HL-60 (cell line): Measurements from ENCODE around the gene ZNF385D.

Experiments
- DNase-seq, 2 experiments: peaks; one replicate each; pipeline ENCODE4 v3.0.0-alpha.2; 2010 to 2020; ENCODE audit warnings: low read depth in 1 of 2, low spot score in 1 of 2
- H3K27ac ChIP-seq: fragments of 250-450 bp; sonication (Bioruptor Pico); replicated peaks from 2 replicates; pipeline ENCODE4 v1.5.1; 2020; ENCODE audit warnings: mild to moderate bottlenecking, moderate library complexity
- H3K27me3 ChIP-seq: fragments of 250-450 bp; sonication (Bioruptor Pico); 2 replicates; pipeline ENCODE4 v1.5.1; 2021; ENCODE audit warnings: mild to moderate bottlenecking, moderate library complexity; ENCODE audit not compliant: insufficient read depth, poor library complexity, severe bottlenecking
- H3K4me3 ChIP-seq: replicated peaks from 2 replicates; pipeline ENCODE4 v1.5.1; 2011; ENCODE audit warnings: mild to moderate bottlenecking, control low read depth, low read length; ENCODE audit not compliant: insufficient read depth
- GABPA ChIP-seq: IDR thresholded peaks from 2 replicates; pipeline ENCODE4 v1.6.1; 2012; ENCODE audit warnings: low read depth
- POLR2AphosphoS5 ChIP-seq: IDR thresholded peaks from 2 replicates; pipeline ENCODE4 v1.6.1; 2012; ENCODE audit warnings: low read depth
- SPI1 ChIP-seq: IDR thresholded peaks from 2 replicates; pipeline ENCODE4 v1.6.1; 2012; ENCODE audit warnings: low read depth, mild to moderate bottlenecking, borderline replicate concordance
- TF ChIP-seq, protein P1 (sequence below): IDR thresholded peaks from one replicate; pipeline ENCODE4 v1.5.1; 2011; ENCODE audit warnings: low read length, control low read depth, inconsistent platforms; ENCODE audit not compliant: insufficient read depth
- TF ChIP-seq, protein P2 (sequence below): IDR thresholded peaks from 2 replicates; pipeline ENCODE4 v1.6.1; 2012; ENCODE audit warnings: low read depth; ENCODE audit not compliant: insufficient replicate concordance

Gene ZNF385D

DNA sequence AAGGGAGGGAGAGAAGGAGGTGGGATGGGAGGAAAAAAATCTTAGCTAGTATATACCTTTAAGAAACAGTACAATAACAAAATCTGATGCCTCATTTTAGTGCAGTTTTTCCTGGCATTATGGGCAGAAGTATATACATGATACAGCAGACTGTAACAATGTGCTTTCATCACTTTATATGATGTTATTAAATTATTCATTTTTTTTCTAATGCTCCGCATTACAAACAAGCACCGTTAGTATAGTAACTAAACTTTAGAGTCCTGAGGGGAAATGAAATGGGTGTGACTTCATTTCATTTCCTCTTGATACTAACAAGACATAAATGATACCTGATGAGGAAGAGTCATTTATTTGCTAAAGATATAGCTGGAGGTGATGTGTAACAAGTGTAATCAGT, 325.3 kb downstream of the ZNF385D start:
- TF ChIP-seq SPI1 (no peak), GABPA (no peak), POLR2AphosphoS5 (no peak)
- TF ChIP-seq, protein P1, sequence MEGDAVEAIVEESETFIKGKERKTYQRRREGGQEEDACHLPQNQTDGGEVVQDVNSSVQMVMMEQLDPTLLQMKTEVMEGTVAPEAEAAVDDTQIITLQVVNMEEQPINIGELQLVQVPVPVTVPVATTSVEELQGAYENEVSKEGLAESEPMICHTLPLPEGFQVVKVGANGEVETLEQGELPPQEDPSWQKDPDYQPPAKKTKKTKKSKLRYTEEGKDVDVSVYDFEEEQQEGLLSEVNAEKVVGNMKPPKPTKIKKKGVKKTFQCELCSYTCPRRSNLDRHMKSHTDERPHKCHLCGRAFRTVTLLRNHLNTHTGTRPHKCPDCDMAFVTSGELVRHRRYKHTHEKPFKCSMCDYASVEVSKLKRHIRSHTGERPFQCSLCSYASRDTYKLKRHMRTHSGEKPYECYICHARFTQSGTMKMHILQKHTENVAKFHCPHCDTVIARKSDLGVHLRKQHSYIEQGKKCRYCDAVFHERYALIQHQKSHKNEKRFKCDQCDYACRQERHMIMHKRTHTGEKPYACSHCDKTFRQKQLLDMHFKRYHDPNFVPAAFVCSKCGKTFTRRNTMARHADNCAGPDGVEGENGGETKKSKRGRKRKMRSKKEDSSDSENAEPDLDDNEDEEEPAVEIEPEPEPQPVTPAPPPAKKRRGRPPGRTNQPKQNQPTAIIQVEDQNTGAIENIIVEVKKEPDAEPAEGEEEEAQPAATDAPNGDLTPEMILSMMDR, result no peak
- TF ChIP-seq, protein P2, sequence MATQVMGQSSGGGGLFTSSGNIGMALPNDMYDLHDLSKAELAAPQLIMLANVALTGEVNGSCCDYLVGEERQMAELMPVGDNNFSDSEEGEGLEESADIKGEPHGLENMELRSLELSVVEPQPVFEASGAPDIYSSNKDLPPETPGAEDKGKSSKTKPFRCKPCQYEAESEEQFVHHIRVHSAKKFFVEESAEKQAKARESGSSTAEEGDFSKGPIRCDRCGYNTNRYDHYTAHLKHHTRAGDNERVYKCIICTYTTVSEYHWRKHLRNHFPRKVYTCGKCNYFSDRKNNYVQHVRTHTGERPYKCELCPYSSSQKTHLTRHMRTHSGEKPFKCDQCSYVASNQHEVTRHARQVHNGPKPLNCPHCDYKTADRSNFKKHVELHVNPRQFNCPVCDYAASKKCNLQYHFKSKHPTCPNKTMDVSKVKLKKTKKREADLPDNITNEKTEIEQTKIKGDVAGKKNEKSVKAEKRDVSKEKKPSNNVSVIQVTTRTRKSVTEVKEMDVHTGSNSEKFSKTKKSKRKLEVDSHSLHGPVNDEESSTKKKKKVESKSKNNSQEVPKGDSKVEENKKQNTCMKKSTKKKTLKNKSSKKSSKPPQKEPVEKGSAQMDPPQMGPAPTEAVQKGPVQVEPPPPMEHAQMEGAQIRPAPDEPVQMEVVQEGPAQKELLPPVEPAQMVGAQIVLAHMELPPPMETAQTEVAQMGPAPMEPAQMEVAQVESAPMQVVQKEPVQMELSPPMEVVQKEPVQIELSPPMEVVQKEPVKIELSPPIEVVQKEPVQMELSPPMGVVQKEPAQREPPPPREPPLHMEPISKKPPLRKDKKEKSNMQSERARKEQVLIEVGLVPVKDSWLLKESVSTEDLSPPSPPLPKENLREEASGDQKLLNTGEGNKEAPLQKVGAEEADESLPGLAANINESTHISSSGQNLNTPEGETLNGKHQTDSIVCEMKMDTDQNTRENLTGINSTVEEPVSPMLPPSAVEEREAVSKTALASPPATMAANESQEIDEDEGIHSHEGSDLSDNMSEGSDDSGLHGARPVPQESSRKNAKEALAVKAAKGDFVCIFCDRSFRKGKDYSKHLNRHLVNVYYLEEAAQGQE, result no peak
- Histone ChIP-seq H3K27ac (no peak overlapping the region), H3K4me3 (no peak overlapping the region), H3K27me3 (no peaks in the 10 kb centered on the region)
- DNase-seq, result no peak

DNA sequence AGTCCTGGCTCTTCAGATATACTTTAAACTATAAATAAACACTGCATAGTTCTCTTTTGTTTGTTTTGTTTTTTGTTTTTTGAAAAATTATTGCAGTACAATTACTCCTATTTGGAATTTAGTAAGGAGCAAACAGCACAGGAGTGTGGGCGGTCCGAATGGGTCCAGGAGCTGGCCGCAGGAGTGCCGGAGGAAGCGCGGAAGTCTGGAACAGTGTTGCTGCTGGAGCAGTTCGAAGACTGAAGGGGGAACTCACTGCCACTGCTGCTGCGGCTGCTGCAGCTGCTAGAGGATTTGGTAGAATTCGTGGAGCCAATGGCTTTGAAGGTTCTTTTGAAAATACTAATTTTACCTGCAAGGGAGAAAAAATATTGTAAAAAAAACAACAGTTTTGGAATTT, 329.9 kb downstream of the ZNF385D start:
- H3K4me3 ChIP-seq, result no peak overlapping the region
- no peaks in the 10 kb centered on the region for H3K27me3 ChIP-seq
- H3K27ac ChIP-seq, result no peak overlapping the region
- no peak for DNase-seq
- TF ChIP-seq POLR2AphosphoS5 (no peak), GABPA (no peak), SPI1 (no peak)
- TF ChIP-seq, protein P1, result no peak
- TF ChIP-seq, protein P2, result no peak

DNA sequence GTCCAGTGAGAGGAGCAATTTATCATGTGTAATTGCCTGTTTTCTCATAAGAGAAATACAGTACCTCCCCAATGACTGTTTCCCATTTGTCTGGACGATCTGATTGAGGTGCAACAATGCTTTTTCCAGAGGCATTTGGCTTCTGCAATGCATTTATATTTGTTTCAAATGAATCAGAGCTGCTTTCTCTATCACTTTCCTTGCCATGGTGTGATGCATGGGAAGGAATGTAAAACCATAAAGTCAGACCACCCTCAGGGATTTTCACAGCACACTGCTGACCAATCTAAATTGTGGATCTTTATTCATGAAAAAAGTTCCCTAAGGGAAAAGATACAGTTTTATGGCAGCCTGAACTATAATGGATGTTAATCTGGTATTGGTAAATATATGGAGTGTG, 333.0 kb downstream of the ZNF385D start:
- Histone ChIP-seq H3K27me3 (no peaks in the 10 kb centered on the region), H3K27ac (no peak overlapping the region), H3K4me3 (no peak overlapping the region)
- no peak for TF ChIP-seq POLR2AphosphoS5
- TF ChIP-seq, protein P2, result no peak
- TF ChIP-seq, protein P1, result no peak
- no peak for TF ChIP-seq GABPA
- no peak for TF ChIP-seq SPI1
- no peak for DNase-seq
